Mesothelial cell of epicardium (in vitro differentiated cells): ENCODE measurements around the gene ZC3H18. TPM values are rescaled to one million over a fixed set of nuclear protein-coding genes. Genes with fewer than 3 reads are reported as not detected.

ENCODE experiments used
- DNase-seq, 2 experiments: peaks; one replicate each; pipeline ENCODE4 v3.0.0; 2021; ENCODE audit warnings: low spot score in 2 of 2; ENCODE audit not compliant: unreplicated experiment in 2 of 2
- H3K27ac Mint-ChIP-seq: 2 replicates; pipeline ENCODE4 v1.8.0; 2021; ENCODE audit warnings: mixed read lengths
- H3K27me3 Mint-ChIP-seq: 2 replicates; pipeline ENCODE4 v1.8.0; 2021; ENCODE audit warnings: low read depth, mixed read lengths
- H3K36me3 Mint-ChIP-seq: 2 replicates; pipeline ENCODE4 v1.8.0; 2021; ENCODE audit warnings: mixed read lengths
- H3K4me1 Mint-ChIP-seq: 2 replicates; pipeline ENCODE4 v1.8.0; 2021; ENCODE audit warnings: mixed read lengths
- H3K4me3 Mint-ChIP-seq: 2 replicates; pipeline ENCODE4 v1.8.0; 2021; ENCODE audit warnings: mild to moderate bottlenecking, moderate library complexity, mixed read lengths
- H3K9me3 Mint-ChIP-seq: 2 replicates; pipeline ENCODE4 v1.8.0; 2021; ENCODE audit warnings: mixed read lengths
- total RNA-seq: library from RNA; stranded (reverse); gene quantifications from 3 replicates; pipeline ENCODE4 v1.2.1, GENCODE V29; 2021
- TF ChIP-seq, protein P1 (sequence below): fragments of 200-600 bp; sonication (generic); IDR thresholded peaks from one replicate; pipeline ENCODE4 v1.5.0; 2021; ENCODE audit warnings: antibody characterized with exemption; ENCODE audit not compliant: unreplicated experiment

Gene ZC3H18
- total RNA-seq, 1 donor from 2014 or later = 62.2 TPM

DNA sequence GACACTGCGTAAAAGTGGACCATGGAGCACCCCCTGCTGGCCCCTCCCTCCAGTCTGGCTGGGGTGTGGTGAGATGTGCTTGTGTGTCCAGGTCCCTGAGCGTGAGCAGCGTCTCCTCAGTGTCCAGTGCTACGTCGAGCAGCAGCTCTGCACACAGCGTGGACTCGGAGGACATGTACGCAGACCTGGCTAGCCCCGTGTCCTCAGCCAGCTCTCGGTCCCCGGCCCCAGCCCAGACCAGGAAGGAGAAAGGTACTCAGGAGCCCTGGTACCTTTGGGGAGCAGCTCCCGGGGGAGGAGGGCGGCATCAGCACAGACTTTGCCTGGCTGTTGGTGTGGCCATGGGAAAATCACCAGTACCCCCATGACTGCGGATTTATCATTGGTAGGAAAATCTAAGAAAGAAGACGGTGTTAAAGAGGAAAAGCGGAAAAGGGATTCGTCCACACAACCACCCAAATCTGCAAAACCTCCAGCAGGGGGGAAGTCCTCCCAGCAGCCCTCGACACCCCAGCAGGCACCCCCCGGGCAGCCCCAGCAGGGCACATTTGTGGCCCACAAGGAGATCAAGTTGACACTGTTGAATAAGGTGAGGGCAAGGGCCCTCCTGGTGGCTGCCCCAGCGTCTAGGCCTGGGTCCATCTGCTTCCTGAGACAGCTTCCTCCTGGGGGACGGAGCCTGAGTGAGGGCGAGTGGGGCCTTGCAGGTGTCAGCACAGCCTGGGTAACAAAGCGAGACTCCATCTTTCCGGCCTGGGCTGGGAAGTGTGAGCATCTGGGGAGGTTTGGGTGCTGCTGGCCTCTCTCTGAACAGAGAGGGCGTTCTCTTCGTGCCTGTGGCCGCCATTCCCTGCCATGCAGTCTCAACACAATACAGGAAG, 57.6 kb downstream of the ZC3H18 start:
- TF ChIP-seq, protein P1, sequence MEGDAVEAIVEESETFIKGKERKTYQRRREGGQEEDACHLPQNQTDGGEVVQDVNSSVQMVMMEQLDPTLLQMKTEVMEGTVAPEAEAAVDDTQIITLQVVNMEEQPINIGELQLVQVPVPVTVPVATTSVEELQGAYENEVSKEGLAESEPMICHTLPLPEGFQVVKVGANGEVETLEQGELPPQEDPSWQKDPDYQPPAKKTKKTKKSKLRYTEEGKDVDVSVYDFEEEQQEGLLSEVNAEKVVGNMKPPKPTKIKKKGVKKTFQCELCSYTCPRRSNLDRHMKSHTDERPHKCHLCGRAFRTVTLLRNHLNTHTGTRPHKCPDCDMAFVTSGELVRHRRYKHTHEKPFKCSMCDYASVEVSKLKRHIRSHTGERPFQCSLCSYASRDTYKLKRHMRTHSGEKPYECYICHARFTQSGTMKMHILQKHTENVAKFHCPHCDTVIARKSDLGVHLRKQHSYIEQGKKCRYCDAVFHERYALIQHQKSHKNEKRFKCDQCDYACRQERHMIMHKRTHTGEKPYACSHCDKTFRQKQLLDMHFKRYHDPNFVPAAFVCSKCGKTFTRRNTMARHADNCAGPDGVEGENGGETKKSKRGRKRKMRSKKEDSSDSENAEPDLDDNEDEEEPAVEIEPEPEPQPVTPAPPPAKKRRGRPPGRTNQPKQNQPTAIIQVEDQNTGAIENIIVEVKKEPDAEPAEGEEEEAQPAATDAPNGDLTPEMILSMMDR = no peak
- no peak for DNase-seq
- H3K36me3 Mint-ChIP-seq = peaks cover 13% of the 10 kb centered on the region
- H3K4me3 Mint-ChIP-seq = no peak overlapping the region
- H3K27me3 Mint-ChIP-seq = no peaks in the 10 kb centered on the region
- H3K9me3 Mint-ChIP-seq = no peaks in the 10 kb centered on the region
- H3K4me1 Mint-ChIP-seq = no peaks in the 10 kb centered on the region
- H3K27ac Mint-ChIP-seq = no peak overlapping the region

DNA sequence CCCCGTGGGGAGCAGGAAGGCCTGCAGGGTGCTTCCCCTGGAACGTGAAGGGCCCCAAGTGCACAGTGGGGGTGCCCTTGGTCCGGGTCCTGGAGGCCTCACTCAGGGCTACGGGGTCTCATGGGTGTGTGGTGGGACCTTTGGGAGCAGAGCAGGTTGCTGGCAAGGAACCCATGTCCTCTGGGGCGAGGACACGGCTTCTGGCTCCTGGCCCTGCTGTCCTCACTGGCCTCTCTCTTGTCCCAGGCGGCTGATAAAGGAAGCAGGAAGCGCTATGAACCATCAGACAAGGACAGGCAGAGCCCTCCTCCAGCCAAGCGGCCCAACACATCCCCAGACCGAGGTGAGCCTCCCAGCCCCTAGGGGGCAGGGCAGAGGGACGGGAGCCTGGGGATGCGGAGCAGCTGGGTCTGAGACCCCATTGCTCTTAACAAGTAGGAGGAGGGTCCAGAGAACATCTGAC, 58.3 kb downstream of the ZC3H18 start:
- peaks cover 1% of the 10 kb centered on the region for H3K27me3 Mint-ChIP-seq
- H3K9me3 Mint-ChIP-seq = no peaks in the 10 kb centered on the region
- peaks cover 10% of the 10 kb centered on the region for H3K36me3 Mint-ChIP-seq
- H3K4me1 Mint-ChIP-seq = no peaks in the 10 kb centered on the region
- TF ChIP-seq, protein P1 = no peak
- DNase-seq = no peak
- H3K4me3 Mint-ChIP-seq = no peak overlapping the region
- no peak overlapping the region for H3K27ac Mint-ChIP-seq

DNA sequence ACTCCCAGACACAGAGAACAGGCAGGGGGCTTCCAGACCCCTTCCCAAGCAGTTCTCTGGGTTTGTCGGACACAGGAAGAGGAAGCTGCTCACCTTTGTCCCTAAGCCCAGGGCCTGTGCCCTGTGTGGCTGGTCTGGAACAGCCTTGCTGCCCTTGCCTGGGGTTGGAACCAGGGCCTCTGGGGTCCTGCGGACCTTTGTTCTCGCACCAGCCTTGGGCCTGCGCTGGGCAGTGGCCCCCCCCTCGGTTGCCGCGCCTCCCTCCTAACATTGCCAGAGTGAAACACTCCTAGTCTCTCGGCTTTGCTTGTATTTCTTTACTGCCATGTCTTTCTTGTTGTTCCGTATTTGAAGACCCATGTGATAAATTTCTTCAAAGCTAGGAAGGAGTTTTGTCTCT, 59.6 kb downstream of the ZC3H18 start:
- DNase-seq = no peak
- peaks cover 7% of the 10 kb centered on the region for H3K27me3 Mint-ChIP-seq
- H3K4me3 Mint-ChIP-seq = no peak overlapping the region
- TF ChIP-seq, protein P1 = no peak
- H3K27ac Mint-ChIP-seq = no peak overlapping the region
- H3K4me1 Mint-ChIP-seq = no peaks in the 10 kb centered on the region
- no peaks in the 10 kb centered on the region for H3K9me3 Mint-ChIP-seq
- H3K36me3 Mint-ChIP-seq = peaks cover 10% of the 10 kb centered on the region

DNA sequence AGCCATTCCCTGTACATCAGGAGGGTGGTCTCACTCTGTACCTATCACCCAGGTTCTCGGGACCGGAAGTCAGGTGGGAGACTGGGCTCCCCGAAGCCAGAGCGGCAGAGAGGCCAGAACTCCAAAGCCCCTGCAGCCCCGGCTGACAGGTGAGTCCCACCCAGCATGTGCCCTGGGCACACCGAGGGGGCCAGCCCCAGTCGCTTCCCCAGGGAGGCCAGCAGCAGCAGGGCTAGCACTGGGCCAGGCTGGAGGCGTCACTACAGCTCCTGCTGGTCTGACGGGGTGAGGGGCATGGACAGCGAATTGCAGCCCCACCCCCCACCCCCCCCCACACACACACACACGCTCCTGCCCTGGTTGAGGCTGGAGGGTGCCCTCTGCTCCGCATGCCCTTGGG, 60.2 kb downstream of the ZC3H18 start:
- peaks cover 3% of the 10 kb centered on the region for H3K4me1 Mint-ChIP-seq
- H3K27ac Mint-ChIP-seq = no peak overlapping the region
- peaks cover 13% of the 10 kb centered on the region for H3K27me3 Mint-ChIP-seq

DNA sequence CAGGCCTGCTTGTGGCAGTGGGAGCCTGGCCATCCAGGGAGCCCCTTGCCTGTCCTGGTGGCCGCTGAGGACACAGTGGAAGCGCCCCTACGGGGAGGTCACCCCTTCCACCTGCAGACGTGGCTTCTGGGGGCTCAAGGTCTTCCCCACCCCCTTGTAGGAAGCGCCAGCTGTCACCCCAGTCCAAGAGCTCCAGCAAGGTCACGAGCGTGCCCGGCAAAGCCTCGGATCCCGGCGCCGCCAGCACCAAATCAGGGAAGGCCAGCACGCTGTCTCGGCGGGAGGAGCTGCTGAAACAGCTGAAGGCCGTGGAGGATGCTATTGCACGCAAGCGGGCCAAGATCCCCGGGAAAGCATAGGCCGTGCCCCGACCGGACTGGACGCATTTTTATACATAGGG, 60.7 kb downstream of the ZC3H18 start:
- Mint-ChIP-seq H3K9me3 (no peaks in the 10 kb centered on the region), H3K4me1 (peaks cover 3% of the 10 kb centered on the region), H3K36me3 (peaks cover 10% of the 10 kb centered on the region), H3K27me3 (peaks cover 16% of the 10 kb centered on the region), H3K27ac (no peak overlapping the region), H3K4me3 (no peak overlapping the region)
- DNase-seq = no peak
- TF ChIP-seq, protein P1 = no peak

More for the DNA sequence above, 60.2 kb downstream of the ZC3H18 start:
- TF ChIP-seq, protein P1 = no peak
- Mint-ChIP-seq H3K9me3 (no peaks in the 10 kb centered on the region), H3K4me3 (no peak overlapping the region), H3K36me3 (peaks cover 10% of the 10 kb centered on the region)
- no peak for DNase-seq
